NCI-H2107 treated with DMSO at 0.1 percent for 48 hours (cell line): ENCODE measurements around the gene RCE1.
"Not testable (repeated sequence)": the region's sequence is repeated elsewhere in the genome, so short reads cannot be mapped to it uniquely, and the experiment has no call there.

Experiments
- DNase-seq: peaks from one replicate; lab custom pipeline; 2025; ENCODE audit not compliant: unreplicated experiment; lab: John Stamatoyannopoulos, UW

Gene RCE1, protein sequence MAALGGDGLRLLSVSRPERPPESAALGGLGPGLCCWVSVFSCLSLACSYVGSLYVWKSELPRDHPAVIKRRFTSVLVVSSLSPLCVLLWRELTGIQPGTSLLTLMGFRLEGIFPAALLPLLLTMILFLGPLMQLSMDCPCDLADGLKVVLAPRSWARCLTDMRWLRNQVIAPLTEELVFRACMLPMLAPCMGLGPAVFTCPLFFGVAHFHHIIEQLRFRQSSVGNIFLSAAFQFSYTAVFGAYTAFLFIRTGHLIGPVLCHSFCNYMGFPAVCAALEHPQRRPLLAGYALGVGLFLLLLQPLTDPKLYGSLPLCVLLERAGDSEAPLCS

DNA sequence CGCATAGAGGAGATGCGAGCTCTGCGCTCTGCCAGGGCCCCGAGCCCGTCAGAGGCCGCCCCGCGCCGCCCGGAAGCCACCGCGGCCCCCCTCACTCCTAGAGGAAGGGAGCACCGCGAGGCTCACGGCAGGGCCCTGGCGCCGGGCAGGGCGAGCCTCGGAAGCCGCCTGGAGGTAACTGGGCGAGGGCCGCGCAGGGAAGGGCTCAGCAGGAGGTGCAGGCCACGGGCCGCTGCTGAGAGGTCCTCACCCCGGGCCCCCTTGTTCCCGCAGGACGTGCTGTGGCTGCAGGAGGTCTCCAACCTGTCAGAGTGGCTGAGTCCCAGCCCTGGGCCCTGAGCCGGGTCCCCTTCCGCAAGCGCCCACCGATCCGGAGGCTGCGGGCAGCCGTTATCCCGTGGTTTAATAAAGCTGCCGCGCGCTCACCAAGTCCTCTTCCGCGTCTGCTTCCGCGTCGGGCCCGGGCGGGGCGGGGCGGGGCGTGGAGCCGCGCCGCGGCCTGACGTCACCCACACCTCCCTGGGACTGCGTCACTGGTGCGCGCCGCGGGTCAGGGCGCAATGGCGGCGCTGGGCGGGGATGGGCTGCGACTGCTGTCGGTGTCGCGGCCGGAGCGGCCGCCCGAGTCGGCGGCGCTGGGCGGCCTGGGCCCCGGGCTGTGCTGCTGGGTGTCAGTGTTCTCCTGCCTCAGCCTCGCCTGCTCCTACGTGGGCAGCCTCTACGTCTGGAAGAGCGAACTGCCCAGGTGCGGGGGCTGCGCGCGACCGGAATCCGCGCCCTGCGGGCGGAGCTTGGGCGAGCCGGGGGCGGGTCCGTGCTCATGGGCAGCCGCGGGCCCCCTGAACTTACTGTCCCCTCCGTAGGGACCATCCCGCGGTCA is at the start of gene RCE1:
Gene RCE1, plus strand, starts transcription at position 546 of the 880 bp plus-strand sequence. Its CDS starts 15 bp downstream, at position 561.
- DNase-seq: peak; percentile 54

DNA sequence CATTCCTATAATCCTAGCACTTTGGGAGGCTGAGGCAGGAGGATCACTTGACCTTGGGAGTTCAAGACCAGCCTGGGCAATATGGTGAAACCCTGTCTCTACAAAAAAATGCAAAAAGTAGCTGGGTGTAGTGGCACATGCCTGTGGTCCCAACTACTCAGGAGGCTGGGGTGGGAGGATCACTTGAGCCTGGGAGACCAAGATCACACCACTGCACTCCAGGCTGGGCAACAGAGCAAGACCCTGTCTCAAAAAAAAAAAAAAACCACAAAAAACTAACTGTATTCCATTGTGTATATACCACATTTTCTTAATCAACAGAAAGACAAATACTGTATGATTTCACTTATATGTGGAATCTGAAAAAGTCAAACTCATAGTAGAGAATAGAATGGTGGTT is 43.4 kb upstream of the RCE1 start:
- not testable (repeated sequence) for DNase-seq

DNA sequence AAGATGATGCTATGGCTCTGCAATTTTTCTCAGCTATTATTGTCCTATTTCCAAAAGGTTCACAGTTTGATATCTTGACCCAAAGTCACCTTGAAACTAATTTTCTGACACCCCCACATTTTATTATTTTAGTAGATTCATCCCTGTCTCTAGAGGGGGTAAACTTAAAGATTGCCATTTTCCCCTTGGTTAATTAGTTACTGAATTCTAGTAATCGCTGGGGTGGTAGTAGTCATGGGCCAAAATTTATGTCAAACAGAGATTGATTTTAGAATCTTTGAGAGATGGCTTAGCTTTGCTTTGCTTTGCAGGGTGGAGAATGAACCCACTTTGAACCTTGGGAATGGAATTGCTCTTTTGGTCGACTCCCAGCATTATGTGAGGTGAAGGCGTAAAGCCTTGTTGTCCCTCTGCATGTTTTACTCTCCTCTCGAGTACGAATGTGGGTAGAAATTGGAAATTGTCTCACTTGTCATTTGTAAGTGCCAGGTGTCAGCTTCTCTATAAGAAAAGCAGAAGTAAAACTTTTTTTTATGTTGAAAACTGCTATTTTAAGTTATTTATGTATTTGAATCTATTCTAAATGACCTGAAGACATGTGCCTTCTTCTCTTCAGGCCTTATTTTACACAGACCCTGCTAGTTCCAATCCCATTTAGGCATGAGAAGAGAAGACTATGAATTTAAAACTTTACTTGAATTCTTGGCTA is 42.4 kb upstream of the RCE1 start:
- DNase-seq: no peak

DNA sequence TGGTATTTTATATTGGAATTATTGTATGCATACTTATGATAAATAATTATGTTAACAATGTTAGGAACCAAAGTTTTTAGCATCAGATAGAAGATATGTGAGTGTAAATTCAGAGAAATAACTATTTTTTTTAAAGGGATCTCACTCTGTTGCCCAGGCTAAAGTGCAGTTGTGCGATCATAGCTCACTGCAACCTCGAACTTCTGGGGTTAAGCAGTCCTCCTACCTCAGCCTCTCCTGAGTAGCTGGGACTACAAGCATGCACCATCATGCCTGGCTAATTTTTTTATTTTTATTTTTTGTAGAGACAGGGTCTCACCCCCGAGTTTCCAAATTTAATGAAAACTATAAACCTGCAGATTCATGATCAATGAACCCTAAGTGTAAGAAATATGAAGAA is 33.6 kb upstream of the RCE1 start:
- no peak for DNase-seq

DNA sequence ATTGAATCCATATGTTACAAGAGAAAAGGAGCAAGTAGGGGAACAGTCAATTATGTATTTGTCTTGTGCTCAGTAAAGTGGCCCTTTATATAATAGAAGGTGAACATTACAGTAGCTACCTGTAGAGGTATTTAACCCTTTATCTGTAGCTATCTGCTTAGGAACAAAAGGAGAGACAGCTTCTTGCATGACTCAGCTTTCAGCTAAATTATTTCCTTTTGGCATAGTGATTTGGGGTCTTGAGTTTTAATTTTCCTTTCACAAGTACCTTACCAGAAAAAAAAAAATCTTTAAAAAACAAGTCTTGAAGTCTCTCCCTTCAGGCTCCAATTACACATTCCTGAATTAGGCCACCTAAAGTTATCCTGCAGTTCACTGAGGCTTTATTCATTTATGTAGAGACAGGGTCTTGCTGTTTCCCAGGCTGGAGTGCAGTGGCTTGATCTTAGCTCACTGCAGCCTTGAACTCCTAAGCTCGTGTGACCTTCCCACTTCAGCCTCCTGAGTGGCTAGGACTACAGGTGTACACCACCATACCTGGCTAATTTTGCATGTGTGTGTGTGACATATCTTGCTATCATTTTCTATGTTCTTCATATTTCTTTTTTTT is 32.6 kb upstream of the RCE1 start:
- no peak for DNase-seq

DNA sequence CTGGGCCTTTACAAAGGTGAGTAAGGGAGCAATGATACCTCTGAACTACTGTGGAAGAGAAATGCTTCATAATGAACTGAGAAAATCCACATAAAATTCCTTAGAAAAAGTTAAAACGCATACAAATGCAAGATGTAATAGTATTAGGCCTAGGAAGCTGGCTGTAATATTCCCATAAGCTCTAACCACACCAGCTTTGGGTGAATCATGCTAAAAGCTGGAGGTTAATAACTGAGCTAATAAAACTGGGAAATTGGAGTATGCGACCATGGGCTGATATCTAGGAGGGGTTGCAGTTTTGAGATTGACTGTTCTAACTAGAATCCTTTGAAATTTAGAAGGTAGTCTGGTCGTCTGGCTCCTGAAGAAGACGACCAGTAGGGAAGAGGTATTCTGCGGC is 28.6 kb upstream of the RCE1 start:
- DNase-seq: no peak

DNA sequence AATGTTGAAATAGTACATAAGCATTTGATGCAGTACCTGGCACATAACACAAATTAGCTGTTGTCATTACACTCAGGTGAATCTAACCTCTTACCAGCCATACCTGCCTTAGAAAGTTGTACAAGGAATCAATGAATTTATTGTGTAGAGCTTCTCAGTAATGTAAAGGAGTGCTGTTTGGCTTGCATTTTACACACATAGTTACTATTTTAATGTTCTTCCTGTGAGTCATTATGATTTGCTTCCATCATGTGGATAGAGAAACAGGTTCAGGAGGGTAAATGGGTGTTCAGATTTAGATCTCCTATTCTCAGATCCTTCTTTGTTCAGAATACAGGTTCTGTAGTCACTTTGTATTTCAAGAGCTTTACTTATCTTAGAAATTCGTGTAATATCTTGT is 27.6 kb upstream of the RCE1 start:
- no peak for DNase-seq

DNA sequence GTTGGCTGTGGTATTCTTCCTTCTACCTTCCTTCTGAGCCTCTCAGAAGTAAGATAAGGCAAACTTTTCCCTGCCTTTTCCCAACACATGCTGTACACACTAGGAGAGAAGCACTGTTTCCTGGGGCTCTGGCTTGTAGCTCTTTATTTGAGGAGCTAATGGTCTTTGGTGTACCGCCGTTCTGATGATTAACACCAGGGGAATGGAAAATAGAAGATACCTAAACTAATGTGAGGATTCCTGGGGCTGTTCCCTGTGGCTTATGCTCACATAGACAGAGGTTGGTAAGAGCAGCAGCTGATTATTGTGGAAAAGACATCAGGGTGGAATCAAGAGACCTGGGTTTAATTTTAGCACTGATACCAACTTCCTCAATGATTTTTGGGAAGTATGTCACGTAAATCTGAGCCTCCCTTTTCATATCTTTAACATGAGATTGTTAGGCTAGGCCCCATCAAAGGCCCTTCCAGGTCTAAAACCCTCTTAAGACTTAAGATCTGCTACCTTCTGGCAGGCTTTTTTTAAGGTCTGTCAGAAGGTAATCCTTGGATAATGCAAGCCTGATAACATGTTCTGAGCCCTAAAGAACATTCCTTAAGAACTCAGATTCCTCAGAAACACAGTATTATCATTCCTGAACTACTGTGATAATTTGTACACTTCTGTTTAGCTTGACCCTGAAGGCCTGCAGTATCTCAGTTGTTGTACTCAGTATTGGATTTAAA is 24.8 kb upstream of the RCE1 start:
- DNase-seq: no peak

DNA sequence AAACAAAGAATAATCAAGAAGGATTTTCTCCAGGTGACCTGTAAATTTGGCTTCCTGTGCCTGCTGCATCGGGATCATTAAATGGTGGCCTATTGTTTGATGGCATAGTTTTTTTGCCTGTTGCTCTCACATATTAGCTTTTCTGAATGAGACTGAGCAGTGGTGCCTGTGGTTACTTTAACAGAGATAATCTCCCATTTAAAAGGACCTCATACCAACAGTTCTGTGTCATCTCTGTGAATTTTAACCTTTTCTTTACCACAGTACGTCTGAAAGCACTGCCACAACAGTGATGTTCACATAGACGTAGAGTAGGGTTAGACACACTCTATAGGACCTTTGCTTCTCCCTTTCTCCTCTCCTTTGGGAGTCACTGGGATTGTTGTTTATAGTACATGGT is 22.9 kb upstream of the RCE1 start:
- DNase-seq: no peak

DNA sequence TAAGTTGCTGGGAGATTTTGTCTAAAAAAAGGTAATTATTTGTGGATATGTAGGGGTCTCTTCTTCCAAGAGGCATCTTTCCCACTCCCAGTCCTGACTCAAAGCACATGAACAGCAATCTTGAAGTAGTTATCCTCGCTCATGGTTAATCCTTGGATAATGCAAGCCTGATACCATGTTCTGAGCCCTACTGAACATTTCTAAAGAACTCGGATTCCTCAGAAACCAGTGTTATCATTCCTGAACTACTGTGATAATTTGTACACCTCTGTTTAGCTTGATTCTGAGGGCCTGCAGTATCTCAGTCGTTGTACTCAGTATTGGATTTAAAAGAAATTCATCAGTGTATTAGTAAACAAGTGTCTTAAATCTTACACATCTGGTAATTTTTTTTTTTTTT is 22.3 kb upstream of the RCE1 start:
- DNase-seq: no peak

DNA sequence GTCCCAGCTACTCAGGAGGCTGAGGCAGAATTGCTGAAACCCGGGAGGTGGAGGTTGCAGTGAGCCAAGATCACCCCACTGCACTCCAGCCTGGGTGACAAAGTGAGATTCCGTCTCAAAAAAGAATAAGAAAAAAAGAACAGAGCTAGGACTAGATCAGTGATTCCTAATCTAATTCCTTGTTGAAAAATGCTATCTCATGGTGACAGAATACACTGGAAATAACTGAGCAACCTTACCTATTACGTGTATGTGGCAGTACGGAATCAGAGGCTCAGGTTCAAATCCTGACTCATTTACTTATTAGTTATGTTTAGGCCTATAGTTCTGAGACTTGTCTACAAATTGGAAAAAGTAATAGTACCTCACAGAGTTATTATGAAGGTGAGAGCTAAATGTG is 19.5 kb upstream of the RCE1 start:
- DNase-seq: no peak

DNA sequence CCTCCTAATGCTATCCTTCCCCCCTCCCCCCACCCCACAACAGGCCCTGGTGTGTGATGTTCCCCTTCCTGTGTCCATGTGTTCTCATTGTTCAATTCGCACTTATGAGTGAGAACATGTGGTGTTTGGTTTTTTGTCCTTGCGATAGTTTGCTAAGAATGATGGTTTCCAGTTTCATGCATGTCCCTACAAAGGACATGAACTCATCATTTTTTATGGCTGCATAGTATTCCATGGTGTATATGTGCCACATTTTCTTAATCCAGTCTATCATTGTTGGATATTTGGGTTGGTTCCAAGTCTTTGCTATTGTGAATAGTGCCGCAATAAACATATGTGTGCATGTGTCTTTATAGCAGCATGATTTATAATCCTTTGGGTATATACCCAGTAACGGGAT is 18.7 kb upstream of the RCE1 start:
- not testable (repeated sequence) for DNase-seq

DNA sequence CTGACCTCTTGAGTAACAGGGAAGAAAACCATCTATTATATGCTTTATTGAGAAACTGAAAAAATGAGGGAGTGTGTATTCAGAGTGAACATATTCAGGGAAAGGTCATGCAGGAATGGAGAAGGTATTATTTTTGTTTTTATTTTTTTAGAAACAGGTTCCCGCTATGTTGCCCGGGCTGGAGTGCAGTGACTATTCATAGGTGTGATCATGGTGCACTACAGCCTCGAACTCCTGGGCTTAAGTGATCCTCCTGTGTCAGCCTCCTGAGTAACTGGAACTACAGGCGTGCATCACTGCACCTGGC is 8.7 kb upstream of the RCE1 start:
- no peak for DNase-seq

DNA sequence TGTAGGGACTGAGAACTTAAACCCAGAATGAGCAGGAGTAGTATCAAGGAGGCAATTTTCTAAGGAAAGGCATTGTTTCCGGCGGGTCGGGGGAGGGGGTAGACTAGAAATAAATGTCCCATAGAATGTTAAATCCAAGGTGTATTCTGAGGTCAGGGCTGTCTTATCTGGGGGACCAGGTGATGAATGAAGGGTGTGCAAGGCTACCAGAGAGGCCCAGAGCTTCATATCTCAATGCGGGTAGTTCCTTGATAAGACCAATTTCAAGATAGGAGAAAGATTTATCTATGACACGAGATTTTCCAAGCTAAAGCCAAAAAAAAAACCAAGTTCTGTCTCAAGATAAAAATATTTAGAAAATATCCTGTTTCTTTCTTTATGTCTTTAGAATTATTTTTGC is 8.3 kb upstream of the RCE1 start:
- DNase-seq: no peak

DNA sequence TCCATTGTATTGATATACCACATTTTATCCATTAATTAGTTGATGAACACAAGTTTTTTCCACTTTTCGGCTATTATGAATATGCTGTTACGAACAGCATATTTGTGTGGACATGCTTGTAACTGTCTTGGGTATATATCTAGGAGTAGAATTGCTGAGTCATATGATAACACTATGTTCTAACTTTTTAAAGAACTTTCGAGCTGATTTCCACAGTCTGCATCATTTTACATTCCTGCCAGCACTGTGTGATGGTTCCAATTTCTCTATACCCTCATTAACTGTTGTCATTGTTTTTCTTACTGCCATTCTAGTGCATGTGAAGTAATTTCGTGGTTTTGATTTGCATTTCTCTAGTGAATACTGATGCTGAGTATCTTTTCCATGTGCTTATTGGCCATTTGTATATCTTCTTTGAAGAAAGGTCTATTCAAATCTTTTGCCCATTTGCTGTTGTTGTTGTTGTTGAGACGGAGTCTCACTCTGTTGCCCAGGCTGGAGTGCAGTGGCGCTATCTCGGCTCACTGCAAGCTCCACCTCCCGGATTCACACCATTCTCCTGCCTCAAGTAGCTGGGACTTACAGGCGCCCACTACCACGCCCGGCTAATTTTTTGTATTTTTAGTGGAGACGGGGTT is 7.4 kb upstream of the RCE1 start:
- DNase-seq: no peak

DNA sequence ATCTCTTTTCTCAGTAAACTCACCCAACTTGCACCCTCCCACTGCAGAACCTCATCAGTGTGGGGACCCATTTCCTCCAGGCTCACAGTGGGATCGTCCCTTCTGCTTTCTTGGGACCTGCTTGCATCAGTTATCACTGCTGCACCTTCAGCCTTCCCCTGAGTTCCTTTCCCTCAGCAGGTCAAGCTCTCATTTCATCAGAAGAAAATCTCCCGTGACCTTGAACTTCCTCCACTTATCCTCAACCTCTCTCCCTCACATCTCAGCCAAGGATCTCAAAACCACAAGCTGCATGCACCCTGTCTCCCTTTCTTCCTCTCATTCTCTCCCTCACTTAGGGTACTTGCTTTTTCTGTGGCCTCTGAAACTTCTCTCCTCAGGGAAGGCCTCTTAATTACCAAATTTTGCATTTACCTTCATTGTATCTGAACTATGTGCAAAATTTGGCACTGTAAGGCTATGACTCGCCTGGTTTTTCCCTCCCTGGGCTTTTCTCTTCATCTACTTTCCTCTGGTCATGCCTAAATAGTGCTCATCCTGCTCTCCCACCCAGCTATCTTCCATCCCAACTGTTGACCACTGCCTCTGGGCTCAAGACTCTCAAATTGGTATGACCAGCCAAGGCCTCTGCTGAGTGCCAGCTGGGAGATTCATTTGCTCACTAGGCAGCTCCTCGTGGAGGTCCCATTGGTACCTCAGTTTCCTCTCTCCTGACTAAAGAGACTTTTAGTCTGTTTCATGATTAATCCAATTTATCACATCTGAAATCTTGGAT is 2.7 kb upstream of the RCE1 start:
- no peak for DNase-seq

DNA sequence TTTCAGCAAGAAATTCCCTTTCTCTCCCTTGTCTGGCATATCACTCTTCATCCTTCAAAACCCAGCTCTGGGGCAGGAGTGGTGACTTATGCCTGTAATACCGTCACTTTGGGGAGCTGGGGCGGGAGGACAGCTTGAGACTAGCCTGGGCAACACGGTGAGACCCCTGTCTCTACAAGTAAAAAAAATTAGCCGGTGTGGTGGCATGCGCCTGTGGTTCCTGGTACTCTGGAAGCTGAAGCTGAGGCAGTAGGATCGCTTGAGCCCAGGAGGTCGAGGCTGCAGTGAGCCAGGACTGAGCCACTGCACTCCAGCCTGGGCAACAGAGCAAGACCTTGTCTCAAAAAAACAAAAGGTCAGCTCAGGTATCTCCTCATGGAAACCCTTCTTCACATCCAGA is 1.4 kb upstream of the RCE1 start:
- DNase-seq: no peak

DNA sequence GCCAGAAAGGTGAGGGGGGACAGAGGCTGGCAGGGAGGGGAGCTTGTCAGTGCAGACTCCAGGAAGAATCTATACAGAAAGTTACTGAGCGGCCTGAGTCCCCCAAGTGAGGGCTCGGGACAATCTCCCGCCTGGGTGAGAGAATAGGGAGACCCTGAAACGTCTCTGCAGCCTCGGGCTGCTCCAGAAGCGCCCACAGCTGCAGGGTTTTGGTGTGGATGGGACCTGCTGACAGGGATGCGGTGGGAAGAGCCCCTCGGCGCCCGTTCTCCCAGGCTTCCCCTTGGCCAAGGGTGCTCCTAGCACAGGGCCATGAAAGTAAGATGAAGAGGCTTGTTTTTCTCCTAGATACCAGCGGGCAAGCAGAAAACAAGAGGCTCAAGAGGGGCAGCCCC is 743 bp upstream of the RCE1 start:
- DNase-seq: no peak

DNA sequence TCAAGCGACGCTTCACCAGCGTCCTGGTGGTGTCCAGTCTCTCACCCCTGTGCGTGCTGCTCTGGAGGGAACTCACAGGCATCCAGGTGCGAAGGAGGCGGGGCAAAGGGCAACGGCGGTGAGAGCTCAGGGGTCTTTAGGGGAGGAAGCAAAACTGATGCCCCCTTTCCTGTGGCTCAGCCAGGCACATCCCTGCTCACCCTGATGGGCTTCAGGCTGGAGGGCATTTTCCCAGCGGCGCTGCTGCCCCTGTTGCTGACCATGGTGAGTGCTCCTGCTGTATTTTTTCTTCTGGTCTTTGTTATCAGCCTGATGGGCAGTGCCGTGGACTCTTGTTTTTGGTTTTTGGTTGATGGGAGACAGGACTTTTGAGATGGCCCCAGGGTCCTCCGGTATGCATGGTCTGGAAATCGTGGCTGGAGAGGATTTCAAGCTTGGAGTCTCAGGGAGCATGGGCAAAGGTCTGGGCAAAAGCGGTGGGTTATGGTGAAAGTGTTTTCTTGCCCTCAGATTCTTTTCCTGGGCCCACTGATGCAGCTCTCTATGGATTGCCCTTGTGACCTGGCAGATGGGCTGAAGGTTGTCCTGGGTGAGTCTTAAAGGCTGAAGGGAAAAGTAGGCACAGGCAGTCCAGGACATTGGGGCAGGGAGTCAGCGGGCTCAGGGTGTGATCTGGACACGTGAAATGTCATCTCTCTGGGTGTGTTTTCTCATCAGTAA is 695 bp downstream of the RCE1 start:
- DNase-seq: no peak
